Jurkat, Clone E6-1 (cell line): Measurements from ENCODE around the gene PCYT1B.
"Not testable (repeated sequence)": the region's sequence is repeated elsewhere in the genome, so short reads cannot be mapped to it uniquely, and the experiment has no call there.

Experiments
- DNase-seq: peaks from one replicate; pipeline ENCODE4 v3.0.0-alpha.2; 2011; ENCODE audit warnings: low read depth, low spot score
- H3K4me3 ChIP-seq: 2 replicates; pipeline ENCODE4 v1.5.1; 2011; ENCODE audit warnings: mild to moderate bottlenecking, low read length, control low read depth, moderate library complexity

The PCYT1B gene

DNA sequence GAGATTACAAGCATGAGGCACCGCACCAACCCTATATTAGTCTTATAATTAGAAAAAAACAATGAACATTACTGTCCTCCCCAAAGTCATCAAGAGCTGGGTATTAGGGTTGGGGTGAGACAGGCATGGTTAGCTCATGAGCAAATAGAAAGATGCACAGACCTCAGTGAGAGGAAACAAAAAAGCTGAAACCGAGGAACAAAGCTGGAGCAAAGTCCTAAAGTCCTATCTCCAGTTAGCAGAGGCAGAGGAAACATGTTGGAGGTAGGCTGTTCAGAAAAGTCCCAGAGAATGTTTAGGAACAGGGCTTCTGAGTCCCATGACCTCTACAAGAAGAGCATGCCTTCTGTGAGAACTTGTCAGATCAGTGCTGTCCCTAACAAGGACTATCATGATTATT is 4.6 kb upstream of the PCYT1B start:
- DNase-seq: no peak

DNA sequence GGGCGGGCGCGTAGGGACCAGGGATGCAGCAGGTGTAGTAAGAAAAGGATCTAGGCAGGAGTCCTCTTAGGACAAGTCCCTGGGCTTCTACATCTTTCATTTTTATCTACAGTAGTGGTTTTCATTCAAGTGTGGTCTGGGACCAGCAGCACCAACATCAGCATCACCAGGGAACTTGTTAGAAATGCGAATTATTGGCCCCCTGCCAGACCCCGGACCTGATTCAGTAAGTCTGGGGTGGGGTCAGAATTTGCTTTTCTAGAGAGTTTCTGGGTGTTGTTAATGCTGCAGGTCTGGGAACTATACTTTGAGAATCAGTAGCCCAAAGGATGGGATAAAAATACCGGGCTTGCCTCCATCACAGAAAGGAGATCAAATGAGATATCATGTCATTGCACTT is 1.3 kb upstream of the PCYT1B start:
- no peak for DNase-seq
- H3K4me3 ChIP-seq: no peak overlapping the region

More for the DNA sequence above, 4.6 kb upstream of the PCYT1B start:
- H3K4me3 ChIP-seq: no peak overlapping the region

DNA sequence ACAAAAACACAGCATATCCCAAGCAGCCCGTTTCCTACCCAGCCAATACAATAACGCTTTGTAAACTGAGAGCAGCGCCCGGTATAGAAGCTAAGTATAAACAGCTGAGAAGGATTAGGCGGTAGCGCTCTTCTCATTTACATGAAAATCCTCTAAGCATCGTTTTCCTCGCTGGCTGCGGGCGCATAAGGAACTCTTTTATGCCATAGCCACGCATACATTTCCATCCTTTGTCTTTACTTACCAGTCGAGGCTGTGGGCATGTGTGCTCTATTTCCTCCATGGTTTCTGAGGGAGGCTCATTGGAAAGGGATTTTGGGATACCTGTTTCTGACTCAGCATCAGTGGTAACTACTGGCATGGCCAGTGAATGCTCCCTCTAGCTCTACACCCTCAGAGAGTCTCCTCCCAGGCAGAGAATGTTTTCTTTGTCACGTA is 383 bp downstream of the PCYT1B start:
- no peak for DNase-seq
- H3K4me3 ChIP-seq: no peak overlapping the region

DNA sequence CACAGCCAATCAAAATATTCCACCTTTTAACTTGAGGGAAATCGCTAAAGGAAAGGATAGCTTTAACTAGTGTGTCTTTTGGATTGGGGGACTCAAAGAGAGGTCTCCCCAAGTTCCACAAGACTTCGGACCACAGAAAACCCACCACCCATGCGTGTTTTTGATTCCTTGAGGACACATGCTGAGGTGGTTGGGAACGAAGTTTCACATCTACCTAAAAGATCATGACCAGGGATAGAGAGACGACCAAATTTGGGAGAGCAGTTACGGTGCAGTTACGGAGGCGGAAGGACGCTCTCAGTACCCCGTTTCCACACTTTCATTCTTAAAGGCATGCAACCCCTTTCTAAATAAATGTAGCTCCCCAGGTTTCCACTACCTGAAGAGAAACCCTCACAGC is 1.1 kb downstream of the PCYT1B start:
- DNase-seq: no peak
- no peak overlapping the region for H3K4me3 ChIP-seq

DNA sequence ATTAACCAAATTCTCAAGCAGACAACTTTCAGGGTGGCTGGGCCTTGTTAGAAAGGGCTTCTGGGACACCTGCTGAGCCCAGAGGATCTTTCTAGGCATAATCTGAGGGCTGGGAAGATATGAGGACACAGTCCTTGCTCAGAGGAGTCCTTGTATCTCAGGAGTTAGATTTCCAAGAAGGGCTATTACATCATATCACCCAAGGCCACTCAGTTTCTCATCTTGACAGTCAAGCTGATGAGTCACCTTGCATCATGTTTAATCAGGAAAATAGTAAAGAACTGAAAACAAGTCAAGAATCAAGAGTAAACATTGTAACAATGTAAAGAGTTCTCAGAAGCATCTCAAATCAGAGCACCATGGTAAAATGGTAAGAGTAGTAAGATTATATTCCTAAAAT is 4.0 kb downstream of the PCYT1B start:
- DNase-seq: no peak
- no peak overlapping the region for H3K4me3 ChIP-seq

DNA sequence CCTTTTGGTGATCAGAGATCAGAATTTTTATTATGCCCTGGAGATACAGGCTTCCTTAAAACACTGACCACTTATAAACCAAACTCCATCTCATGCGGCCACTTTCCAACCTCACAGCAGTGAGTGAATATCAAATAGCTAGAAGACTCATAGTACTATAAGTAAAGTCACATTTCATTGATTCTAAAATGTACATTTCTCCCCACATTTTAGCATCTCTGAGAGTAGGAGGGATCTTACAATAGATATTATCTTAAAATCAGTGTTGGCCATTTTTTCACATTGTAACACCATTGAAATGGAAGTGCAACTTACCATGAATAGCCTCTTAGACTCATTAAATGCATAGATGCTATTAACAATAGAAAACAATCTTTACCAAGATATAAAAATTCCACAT is 17.4 kb downstream of the PCYT1B start:
- no peak overlapping the region for H3K4me3 ChIP-seq
- DNase-seq: no peak

DNA sequence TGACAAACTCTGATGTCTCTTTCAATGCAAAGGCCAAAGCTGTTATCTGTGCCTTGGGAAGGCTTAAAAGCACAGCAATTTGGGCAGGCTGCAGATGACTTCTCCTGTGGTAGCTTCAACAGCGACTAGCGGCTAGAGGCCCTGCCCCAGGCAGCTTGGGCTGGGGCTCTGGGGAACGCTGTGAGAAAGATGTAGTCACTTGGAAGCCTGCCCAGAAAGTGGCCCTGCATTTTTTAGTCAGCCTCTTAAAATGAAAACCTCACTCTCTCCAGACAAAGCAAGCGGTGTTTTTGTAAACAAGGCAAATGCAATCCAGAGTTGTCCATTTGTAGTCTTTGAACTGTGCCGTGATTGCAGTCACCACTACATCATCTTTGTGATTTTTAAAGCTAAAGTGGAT is 27.5 kb downstream of the PCYT1B start:
- no peak for DNase-seq
- no peak overlapping the region for H3K4me3 ChIP-seq

DNA sequence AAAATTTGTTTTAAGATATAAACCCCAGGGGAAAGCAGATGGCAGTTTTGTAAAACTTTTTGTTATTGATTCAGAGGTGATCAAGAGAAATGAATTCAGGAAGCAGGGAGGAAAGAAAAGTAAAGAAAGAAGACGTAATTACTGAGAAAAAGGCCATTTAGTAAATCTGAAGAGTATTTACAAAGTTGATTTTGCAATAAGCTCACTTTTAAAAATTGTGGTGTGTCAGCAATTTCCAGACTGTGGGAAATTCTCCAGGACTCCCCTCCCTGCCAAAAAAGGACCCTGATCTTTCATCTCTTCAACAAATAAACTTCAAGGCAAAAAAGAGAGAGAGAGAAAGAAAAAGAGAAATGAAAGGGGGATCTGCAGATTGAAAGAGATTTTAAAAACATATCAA is 36.6 kb downstream of the PCYT1B start:
- DNase-seq: no peak
- no peak overlapping the region for H3K4me3 ChIP-seq

DNA sequence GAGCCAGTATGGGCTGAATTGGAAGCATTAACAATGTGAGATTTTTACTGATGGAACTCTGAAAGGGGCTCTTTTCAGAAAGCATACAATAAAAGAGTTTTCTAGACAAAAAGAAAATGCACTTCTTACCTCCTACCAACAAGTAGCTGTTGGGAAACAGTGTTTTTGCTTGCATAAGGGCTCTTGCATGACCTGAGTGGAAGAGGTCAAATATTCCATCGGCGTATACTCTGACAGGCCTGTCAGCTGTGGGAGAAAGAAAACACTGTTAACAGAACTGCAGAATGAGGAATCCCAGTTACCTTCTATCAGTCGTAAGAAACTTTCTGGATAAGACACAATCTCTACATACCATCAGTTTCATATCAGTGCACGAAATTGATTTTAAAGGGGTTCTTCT is 39.5 kb downstream of the PCYT1B start:
- no peak for DNase-seq

DNA sequence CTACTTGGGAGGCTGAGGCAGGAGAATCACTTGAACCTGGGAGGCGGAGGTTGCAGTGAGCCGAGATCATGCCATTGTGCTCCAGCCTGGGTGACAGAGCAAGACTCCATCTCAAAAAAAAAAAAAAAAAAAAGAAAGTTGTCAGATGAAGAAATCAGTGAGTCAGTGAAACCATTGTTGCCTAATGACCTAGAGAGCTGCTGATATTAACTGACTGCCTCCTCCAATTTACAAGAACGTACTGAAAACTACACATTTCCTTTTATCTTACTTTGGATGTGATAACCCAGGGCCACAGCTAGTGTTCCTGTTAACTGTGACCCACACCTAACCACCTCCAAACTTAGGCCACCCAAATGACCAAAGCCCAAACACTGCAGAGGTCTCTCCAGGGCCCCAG is 41.2 kb downstream of the PCYT1B start:
- not testable (repeated sequence) for DNase-seq, H3K4me3 ChIP-seq

More for the DNA sequence above, 39.5 kb downstream of the PCYT1B start:
- H3K4me3 ChIP-seq: no peak overlapping the region

DNA sequence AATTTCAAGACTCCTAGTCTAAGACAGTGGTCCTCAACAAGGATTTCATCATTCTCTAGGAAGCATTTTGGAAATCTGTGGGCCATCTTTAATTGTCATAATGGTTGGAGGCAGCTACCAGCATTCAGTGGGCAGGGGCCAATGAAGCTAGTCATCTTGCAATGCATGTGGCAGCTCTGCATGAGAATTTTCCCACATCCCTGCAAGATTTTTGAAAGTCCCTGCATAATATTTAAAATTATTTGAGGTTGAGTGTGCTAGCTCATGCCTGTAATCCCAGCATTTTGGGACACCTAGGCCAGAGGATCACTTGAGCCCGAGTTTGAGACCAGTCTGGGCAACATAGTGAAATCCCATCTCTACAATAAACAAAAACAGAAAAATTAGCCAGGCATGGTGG is 44.0 kb downstream of the PCYT1B start:
- H3K4me3 ChIP-seq: no peak overlapping the region
- DNase-seq: no peak

DNA sequence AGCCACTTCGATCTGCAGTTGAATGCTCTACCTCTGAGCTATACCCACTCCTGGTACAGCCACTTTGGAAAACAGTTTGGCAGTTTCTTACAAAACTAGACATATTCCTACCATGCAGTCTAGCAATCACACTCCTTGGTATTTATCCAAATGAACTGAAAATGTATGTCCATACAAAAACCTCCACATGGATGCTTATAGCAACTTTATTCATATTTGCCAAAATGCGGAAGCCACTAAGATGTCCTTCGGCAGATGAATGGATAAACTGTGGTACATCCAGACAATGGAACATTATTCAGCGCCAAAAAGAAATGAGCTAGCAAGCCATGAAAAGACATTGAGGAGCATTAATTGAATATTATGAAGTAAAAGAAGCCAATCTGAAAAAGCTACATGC is 45.3 kb downstream of the PCYT1B start:
- DNase-seq: no peak
- H3K4me3 ChIP-seq: no peak overlapping the region

DNA sequence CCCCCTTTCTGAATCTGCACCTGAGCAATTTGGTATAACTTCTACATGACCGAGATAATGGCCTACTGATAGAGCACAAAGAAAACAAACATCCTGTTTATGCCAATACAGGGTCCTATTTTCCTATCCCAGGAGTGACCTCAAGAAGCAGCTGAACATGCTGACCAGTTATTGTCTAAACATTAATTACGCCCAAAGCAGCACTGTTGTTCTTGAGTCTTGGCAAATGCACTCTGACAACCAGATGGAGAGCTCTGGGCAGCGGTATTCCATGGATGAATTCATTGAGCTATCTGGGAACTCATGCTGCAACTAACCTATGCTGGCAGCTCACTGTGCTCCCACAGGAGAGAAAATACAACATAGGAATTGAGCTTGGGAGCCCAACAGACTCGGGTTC is 52.6 kb downstream of the PCYT1B start:
- H3K4me3 ChIP-seq: no peak overlapping the region
- no peak for DNase-seq

DNA sequence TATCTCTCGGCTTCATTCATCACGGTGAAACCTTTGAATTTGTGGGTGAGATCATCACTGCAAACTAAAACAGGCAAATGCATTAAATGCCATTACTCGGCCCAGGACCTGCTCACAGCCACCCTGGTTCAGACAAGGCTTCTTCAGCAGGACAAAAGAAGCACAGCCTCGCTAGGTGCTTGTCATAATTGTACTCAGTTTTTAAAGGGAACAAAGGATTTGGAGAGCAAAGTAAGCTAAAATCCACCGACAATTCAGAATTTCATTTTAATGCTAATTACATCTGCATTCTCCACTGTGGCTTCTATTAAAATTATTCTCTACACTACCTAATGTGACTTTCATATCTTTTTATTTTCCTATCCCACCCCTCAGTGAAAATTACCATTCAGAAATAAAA is 57.0 kb downstream of the PCYT1B start:
- H3K4me3 ChIP-seq: no peak overlapping the region
- no peak for DNase-seq

DNA sequence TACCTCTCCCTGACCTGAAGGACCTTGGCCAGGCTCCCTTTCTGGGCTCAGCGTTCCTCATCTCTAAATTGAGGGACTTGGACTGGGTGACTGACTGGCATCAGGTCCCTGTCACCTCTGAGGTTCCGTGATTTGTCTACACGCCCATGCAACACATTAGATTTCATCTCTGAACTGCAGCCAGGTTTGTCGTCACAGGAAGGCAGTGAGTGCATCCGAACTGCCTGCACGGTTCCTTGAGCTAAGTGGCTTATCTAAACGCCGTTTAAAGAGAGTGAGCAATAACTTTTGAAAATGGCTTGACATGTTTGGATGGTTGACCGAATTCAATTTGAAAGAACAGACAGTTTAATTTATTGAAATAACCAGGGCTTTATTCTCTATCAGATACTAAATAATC is 70.1 kb downstream of the PCYT1B start:
- H3K4me3 ChIP-seq: no peak overlapping the region
- DNase-seq: no peak

DNA sequence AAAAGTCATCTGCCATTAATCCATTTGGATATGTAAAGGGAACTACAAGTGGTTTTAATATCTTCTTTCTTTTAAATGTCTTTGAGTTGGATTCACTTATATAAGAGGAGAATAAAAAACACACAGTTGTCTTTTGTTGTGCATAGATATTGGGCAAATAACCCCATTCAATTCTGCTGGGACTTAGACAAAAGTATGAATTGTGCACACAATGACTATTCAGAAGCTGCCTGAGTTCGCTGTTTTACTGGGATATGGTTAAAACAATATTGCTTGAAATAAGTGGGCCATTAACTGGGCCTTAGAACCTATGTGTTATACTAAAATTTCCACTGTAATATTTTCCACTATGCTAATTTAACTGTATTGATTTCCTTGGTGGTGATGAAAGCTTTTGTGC is 71.7 kb downstream of the PCYT1B start:
- no peak for DNase-seq
- H3K4me3 ChIP-seq: no peak overlapping the region

DNA sequence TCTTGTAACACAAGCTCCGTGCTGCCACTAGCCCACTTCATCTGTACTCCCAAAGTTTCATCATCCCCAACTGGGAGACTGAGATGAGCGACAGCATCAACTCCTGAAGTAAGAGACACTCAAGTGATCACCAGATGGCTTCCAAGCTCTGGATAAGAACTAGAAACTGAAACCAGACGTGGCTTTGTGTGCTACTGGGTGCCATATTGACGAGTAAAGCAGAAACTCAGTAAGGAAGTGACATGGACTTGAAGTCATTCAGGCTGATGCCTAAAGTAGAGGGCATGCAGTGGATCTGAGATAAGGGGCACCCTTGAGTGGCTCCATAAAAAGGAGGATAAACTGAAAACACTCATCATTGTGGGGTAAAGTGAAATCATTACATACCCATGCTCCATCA is 72.4 kb downstream of the PCYT1B start:
- DNase-seq: no peak
- H3K4me3 ChIP-seq: no peak overlapping the region

DNA sequence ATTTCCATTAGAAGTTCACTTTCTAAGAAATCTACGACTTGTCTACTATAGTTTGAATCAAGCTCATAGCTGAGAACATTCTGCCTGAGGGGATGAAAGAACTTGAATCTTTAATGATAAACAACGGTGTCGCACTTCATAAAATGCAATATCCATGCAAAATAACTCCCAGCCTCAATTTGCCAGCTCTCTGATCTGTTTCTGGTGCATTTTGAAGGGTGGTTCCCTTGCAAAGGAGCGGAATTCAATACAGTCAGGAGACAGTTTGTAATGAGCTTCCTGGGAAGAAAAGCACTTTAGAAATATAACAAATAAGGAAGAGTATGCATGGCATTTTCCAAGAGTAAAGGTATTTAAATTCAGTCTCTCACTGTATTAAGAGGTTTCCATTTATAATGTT is 80.0 kb downstream of the PCYT1B start:
- no peak for DNase-seq
- no peak overlapping the region for H3K4me3 ChIP-seq

DNA sequence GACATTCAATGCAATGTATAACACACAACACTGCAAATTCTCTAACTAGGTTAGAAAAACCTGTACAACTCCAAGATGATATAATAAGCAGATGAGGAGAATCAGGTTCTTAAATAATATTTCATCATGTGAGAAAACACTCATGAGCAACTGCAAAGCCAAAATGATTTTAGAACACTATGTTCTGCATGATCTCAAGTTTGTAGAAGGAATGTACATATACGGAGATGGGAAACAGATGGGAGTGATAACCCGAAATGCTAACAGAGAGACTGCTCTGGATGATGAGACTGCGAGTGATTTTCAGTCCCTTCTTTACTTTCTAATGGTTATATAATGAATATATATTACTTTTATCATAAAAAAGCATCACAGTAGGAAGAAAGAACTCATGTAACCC is 80.9 kb downstream of the PCYT1B start:
- DNase-seq: no peak
- no peak overlapping the region for H3K4me3 ChIP-seq

DNA sequence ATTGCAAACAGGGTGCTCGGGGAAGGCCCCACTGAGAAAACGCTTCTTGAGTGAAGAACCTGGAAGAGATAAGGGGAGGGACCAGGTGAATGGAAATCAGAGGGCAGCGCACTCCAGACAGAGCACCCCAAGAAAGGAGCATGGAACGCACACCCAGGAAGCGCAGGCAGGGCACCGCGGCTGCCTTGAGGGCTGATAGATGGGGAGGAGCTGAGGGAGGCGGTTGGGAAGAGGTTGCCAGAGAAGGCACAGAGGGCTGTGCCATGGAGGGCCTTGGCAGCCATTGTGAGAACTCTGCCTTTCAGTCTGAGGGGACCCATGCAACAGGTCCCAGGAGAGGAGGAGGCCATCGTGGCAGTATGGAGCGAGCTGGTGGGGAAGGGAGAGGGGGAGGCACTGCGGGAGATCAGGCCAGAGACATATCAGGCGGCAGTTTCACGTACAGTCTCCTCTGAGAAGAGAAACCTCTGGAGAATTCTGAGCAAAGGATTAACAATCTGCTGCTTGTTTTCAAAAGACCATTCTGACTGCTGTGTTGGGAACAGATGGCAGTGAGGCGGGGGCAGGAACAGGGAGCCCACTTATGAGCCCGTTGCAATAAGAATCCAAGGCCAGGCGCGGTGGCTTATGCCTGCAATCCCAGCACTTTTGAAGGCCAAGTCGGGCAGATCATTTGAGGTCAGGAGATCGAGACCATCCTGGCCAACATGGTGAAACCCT is 83.7 kb downstream of the PCYT1B start:
- no peak overlapping the region for H3K4me3 ChIP-seq
- no peak for DNase-seq

DNA sequence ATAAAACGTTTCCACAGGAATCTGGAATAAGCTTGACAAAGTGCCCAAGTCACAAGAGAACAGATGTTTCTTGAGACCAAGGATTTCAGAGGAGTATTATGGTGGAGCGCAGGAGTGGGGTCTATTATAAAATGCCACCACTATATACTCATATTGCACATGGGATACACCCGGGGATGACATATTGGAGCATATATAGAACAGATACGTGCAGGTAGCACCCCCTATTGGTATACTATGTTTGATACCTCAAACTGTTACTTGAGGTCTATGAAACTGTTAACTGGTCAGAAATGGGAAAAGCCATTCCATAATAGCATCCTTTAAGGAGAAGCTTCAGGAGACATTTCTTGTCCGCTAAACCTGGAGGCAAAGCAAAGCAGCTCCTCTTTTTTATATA is 86.0 kb downstream of the PCYT1B start:
- H3K4me3 ChIP-seq: no peak overlapping the region
- peak; percentile 32 for DNase-seq

DNA sequence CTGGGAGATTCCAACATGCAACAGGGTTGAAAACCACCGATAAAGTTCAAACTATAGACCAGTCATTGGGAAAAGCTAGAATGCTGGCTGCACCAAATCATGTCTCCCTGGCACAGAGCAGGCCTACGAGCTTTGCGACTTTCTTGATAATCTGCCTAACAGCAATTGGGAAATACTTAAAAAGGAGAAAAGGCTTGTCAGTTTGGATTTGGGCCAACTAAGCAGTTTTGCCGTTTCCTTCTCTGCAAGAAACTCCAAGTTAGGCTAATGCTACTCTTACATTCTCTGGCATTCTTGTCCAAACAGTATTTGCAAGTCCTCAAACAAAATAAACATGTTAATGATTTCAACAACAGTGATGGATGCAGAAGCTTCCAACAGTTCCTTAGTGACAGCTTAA is 94.1 kb downstream of the PCYT1B start:
- H3K4me3 ChIP-seq: no peak overlapping the region
- DNase-seq: no peak
